Daoy (cell line): ENCODE measurements around the gene TENM4. TPM values are rescaled to one million over a fixed set of nuclear protein-coding genes. Genes with fewer than 3 reads are reported as not detected.
"Not testable (repeated sequence)": the region's sequence is repeated elsewhere in the genome, so short reads cannot be mapped to it uniquely, and the experiment has no call there.

Source experiments
- DNase-seq: peaks from one replicate; pipeline ENCODE4 v3.0.0-alpha.2; 2015; ENCODE audit warnings: low read depth
- total RNA-seq: library from RNA; depleted of rRNA; stranded (reverse); fragments of >200 nt; shearing (Covaris generic); gene quantifications from 2 replicates; pipeline ENCODE4 v1.2.3, GENCODE V29; 2014

Gene TENM4
- total RNA-seq, 1 experiment from 2014 or later = 13.6 TPM

DNA sequence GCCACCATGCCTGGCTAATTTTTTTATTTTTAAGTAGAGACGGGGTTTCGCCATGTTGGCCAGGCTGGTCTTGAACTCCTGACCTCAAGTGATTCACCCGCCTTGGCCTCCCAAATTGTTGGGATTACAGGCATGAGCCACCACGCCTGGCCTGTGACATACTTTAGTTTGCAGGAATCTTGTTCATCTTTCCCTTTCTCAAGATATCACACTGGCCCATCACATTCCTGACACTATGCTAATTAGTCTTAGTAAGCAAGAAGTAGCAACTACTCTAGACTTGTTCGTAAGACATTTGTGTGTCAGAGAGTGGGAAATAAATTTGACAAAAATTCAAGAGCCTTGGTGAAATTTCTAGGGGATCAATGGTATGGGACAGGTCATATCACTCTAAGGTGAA is 831.5 kb downstream of the TENM4 start:
- not testable (repeated sequence) for DNase-seq

DNA sequence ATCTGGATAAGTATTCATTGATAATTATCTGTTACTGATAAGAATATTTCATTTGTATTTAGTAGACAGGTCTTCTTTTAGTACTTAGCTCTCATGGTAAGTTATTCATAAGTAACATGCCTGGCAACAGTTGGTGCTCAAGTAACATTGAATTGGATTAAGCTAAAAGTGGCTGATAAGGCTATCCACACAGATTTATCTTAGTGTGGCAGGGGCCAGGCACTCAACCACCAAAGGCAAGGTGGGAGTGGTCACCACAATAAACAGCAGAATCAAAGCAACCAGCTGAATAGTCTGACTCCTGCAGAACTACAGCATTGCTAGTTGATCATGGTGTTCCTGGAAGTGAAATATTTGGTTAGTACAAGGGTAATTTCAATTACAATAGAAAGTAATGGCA is 833.1 kb downstream of the TENM4 start:
- DNase-seq = no peak

- DNase-seq = no peak
Observed at GRCh38 chr11:78606667-78607066, 834.2 kb downstream of the TENM4 start.

- DNase-seq = no peak
Observed at GRCh38 chr11:78605296-78605695, 835.5 kb downstream of the TENM4 start.

GRCh38 chr11:78603792-78604191 is 837.0 kb downstream of the TENM4 start:
- no peak for DNase-seq
